GM13976 (cell line): ENCODE measurements around the gene EYS.
A peak's percentile ranks its signal among the peaks of the same experiment; 100 is the strongest.

Source experiments
- DNase-seq: peaks from one replicate; pipeline ENCODE4 v3.0.0; 2012; ENCODE audit warnings: low spot score
- CTCF ChIP-seq: IDR thresholded peaks from 2 replicates; pipeline ENCODE4 v1.5.1; 2012; ENCODE audit warnings: borderline replicate concordance, mild to moderate bottlenecking; ENCODE audit not compliant: insufficient read depth; ENCODE audit errors: extremely low read depth, missing control alignments, control extremely low read depth
- in situ Hi-C: fragments of 300-500 bp; cut with MboI; formaldehyde crosslinking; loops from one replicate; pipeline ENCODE4 v1.12.0; 2022; ENCODE audit warnings: low sequenced_read_pairs, mixed read lengths, inconsistent platforms; ENCODE audit not compliant: unreplicated experiment

EYS gene

GRCh38 chr6:64014595-64014994, 1692.4 kb downstream of the EYS start:
- in situ Hi-C loops = no loop called here
- TF ChIP-seq CTCF = no peak
- DNase-seq = no peak

GRCh38 chr6:64013011-64013410, 1694.0 kb downstream of the EYS start:
- in situ Hi-C loops = no loop called here
- no peak for DNase-seq
- TF ChIP-seq CTCF = no peak

DNA sequence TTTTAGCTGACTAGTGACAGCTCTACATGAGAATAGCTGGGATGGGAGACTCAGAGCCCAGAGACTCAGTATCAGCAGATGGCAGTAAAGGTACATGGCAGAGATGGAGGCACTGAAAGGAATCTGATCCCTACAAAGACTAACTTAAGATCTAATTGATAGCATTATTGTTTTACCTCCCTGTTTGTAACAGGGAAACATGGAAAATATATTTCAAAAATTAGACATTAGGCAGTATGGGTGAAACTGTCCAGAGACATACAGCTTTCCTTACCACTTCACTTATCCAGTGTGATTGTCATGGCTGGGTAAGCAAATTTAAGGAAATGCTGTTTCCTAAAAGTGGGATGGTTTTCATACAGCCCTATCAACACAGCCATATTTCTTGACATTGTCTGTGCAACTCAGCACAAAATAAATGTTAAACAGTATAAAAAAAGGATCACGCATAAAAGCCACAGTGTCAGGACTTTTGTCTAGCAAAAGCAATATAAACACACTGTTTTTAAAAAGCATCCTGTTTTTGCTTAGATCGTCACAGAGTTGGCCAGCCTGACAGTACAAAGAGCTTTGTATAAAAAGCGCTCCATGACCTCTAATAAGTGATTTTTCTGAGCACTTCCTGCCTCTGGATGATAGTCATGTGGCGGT, 1694.5 kb downstream of the EYS start:
- peak; percentile 49 for TF ChIP-seq CTCF
- in situ Hi-C loops = no loop called here
- peak; percentile 36 for DNase-seq

- in situ Hi-C loops = no loop called here
- no peak for DNase-seq
- TF ChIP-seq CTCF = no peak
Measured at GRCh38 chr6:64010666-64011065, 1696.4 kb downstream of the EYS start.

GRCh38 chr6:64010010-64010409, 1697.0 kb downstream of the EYS start:
- no peak for TF ChIP-seq CTCF
- in situ Hi-C loops = no loop called here
- DNase-seq = no peak

- no peak for TF ChIP-seq CTCF
- in situ Hi-C loops = no loop called here
- DNase-seq = no peak
Measured at GRCh38 chr6:64006246-64006645, 1700.8 kb downstream of the EYS start.

DNA sequence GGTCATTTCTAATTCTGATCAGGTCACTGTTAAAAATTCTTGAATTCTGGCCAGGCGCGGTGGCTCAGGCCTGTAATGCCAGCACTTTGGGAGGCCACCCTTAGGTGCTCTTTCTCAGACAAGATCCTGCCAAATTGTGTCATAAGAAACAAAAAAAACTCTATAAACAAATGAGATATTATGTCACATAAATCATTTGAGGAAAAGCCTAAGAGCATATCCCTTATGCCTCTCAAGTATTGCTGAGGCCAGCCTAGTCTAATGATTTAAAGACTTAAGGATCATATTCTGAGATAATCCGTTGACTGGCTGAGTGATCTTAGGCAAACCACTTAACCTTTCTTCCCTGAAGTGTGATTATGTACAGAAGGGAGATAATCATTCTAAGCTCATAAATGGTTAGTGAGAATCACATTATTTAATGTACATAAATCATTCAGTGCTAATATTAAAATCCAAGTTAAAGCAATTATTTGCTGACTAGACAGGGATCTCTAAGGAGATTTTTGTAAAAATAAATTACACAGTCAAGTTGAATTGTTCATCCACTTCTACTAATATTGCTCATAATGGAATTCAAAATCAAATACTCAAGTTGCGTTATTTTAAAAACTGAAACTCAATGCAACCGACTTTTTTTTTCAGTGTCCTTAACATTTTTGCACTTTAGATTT, 1706.1 kb downstream of the EYS start:
- no peak for DNase-seq
- in situ Hi-C loops = no loop called here

More for the DNA sequence above, 1706.1 kb downstream of the EYS start:
- no peak for TF ChIP-seq CTCF
